Lower leg skin (tissue), 3 donors: ENCODE data around the gene CDKAL1.

Experiments
- POLR2A ChIP-seq, 2 donors: fragments of 450-650 bp; IDR thresholded peaks; one replicate each; pipeline ENCODE4 v1.6.1; 2016 to 2017; ENCODE audit warnings: antibody characterized with exemption in 2 of 2, mild to moderate bottlenecking in 1 of 2, moderate library complexity in 1 of 2
- TF ChIP-seq, protein P1 (sequence below), 3 donors: fragments of 450-650 bp; IDR thresholded peaks; one replicate each; pipeline ENCODE4 v1.5.1; 2016; ENCODE audit warnings: antibody characterized with exemption in 3 of 3, mild to moderate bottlenecking in 3 of 3, moderate library complexity in 2 of 3

- TF ChIP-seq POLR2A (IDR thresholded peaks at IDR 0.05), result no peak
- TF ChIP-seq, protein P1, sequence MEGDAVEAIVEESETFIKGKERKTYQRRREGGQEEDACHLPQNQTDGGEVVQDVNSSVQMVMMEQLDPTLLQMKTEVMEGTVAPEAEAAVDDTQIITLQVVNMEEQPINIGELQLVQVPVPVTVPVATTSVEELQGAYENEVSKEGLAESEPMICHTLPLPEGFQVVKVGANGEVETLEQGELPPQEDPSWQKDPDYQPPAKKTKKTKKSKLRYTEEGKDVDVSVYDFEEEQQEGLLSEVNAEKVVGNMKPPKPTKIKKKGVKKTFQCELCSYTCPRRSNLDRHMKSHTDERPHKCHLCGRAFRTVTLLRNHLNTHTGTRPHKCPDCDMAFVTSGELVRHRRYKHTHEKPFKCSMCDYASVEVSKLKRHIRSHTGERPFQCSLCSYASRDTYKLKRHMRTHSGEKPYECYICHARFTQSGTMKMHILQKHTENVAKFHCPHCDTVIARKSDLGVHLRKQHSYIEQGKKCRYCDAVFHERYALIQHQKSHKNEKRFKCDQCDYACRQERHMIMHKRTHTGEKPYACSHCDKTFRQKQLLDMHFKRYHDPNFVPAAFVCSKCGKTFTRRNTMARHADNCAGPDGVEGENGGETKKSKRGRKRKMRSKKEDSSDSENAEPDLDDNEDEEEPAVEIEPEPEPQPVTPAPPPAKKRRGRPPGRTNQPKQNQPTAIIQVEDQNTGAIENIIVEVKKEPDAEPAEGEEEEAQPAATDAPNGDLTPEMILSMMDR (IDR thresholded peaks at IDR 0.05), result no peak
Measured at GRCh38 chr6:20882014-20882413, 347.8 kb downstream of the CDKAL1 start.
